RPMI8226 (cell line): Measurements from ENCODE around the gene GAPT.
"Not testable (repeated sequence)": the region's sequence is repeated elsewhere in the genome, so short reads cannot be mapped to it uniquely, and the experiment has no call there.

Experiments used
- DNase-seq: peaks from one replicate; pipeline ENCODE4 v3.0.0-alpha.2; 2015

The GAPT gene

DNA sequence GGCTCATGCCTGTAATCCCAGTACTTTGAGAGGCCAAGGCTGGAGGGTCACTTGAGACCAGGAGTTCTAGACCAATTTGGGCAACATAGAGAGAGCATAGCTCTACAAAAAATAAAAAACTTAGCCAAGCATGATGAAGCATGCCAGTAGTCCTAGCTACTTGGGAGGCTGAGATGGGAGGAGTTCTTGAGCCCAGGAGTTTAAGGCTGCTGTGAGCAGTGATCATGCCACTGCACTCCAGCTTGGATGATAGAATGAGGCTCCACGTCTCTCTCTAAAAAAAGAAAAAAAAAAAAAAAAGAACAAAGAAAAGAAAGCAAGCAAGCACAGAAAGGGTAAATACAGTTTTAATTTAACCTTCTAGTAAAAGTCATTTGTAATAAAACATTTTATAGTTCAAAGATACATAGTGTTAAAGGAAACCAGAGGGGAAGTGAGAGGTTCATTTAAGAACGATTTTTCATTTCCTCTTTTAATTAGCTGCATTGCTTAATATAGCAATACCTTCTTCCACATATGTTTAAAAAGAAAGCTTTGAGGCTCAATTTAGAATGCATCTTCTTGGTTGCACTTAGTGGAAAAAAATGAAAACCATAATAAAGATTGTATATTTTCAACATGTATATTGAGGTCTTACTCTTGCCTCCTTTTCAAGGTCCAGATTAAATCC lies 14.9 kb downstream of the GAPT start:
- DNase-seq: no peak

- no peak for DNase-seq
Observed at GRCh38 chr5:58507715-58508114, 16.5 kb downstream of the GAPT start.

DNA sequence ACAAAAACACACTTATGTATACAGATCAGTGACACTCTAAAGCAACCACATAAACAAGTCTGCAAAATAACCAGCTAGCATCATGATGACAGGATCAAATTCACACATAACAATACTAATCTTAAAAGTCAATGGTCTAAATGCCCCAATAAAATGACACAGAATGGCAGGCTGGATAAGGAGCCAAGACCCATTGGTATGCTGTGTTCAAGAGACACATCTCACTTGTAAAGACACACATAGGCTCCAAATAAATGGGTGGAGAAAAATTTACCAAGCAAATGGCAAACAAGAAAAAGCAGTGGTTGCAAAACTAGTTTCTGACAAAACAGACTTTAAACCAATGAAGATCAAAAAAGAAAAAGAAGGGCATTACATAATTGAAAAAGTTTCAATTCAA lies 26.0 kb downstream of the GAPT start:
- DNase-seq: no peak

DNA sequence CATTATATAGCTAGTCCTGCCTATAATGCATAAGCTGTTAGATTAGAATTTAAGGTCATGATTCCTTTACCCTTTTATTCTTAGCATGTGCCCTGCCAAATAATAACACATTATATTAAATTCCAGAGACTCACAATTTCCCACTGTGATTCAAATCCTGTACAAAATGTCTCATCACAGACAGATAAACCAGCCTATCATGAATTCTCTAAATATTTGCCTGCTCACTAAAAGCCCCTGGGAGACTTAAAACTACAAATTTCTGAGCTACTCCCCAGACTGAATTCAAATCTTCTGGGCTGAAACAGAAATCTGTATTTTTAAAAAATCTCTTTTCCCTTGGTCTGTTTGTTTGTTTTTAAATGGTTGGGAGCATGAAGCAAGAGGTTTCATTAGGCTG lies 32.7 kb downstream of the GAPT start:
- no peak for DNase-seq

DNA sequence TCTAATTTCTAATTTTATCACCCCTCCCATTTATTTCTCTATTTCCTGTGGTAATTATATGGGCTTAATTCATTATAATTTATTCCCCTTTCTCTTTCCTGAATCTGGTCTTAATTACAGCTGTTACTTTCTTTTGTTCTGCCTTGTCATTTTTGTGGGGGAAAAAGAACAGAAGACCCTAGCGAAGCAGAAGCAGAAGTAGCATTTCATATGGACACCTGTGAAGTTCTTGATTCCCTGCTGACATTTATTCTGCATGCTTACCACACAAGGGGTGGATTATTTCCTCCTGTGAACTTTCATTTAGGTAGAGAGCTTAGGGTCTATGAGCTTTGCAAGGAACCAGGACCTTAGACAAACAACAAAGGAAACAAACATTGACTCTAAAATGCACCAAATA lies 33.3 kb downstream of the GAPT start:
- DNase-seq: no peak

DNA sequence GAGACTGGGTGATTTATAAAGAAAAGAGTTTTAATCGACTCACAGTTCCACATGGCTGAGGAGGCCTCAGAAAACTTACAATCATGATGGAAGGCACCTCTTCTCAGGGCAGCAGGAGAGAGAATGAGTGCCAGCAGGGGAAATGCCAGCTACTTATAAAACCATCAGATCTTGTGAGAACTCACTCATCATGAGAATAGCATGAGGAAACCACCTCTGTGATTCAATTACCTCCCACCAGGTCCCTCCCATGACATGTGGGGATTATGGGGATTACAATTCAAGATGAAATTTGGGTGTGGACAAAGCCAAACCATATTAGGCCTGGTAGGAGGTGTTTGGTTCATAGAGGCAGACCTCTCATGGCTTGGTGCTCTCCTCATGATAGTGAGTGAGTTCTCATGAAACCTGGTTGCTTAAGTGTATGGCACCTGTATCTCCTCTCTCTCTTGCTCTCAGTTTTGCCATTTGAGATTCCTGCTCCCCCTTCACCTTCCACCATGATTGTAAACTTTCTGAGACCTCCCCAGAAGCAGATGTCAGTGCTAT lies 39.8 kb downstream of the GAPT start:
- DNase-seq: no peak

- DNase-seq: not testable (repeated sequence)
Observed at GRCh38 chr5:58541935-58542334, 50.7 kb downstream of the GAPT start.

DNA sequence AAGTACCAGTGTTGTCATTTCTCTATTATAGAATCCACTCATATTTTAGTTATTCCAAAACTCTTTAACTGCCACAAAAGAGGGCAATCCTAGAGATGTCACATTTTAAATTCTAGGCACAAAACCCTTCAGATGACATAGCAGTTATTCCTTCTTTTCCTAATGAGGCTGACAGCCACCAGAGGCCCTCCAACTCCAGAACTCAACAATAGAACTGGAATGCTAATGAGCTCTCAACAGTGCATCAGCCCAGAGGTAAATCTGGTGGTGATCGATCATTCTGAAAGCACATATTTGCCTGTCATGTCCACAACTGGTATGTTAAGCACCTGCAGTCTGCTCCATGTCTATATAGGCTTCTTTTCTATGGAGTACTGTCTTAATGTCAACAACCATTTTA lies 51.5 kb downstream of the GAPT start:
- no peak for DNase-seq

GRCh38 chr5:58543723-58544122 lies 52.5 kb downstream of the GAPT start:
- DNase-seq: no peak

GRCh38 chr5:58544195-58544594 lies 53.0 kb downstream of the GAPT start:
- DNase-seq: no peak

GRCh38 chr5:58544926-58545325 lies 53.7 kb downstream of the GAPT start:
- no peak for DNase-seq

- no peak for DNase-seq
Observed at GRCh38 chr5:58545912-58546311, 54.7 kb downstream of the GAPT start.
